Fibroblast of mammary gland (primary cell): ENCODE data around the gene PRDM5.
A peak's percentile ranks its signal among the peaks of the same experiment; 100 is the strongest.

Source experiments
- DNase-seq: peaks from one replicate; pipeline ENCODE4 v3.0.0-alpha.2; 2010; ENCODE audit warnings: low read depth
- H3K4me3 ChIP-seq: 2 replicates; pipeline ENCODE4 v1.5.1; 2011; ENCODE audit warnings: low read depth, mild to moderate bottlenecking, low read length, moderate library complexity; ENCODE audit not compliant: control insufficient read depth
- CTCF ChIP-seq: conservative IDR thresholded peaks from 2 replicates; pipeline ENCODE4 v1.5.1; 2011; ENCODE audit warnings: low read depth, low read length, inconsistent platforms; ENCODE audit not compliant: control insufficient read depth, insufficient read depth

Gene PRDM5

GRCh38 chr4:120769227-120769626 lies 153.3 kb downstream of the PRDM5 start:
- DNase-seq, result peak; percentile 75
- no peak overlapping the region for H3K4me3 ChIP-seq
- TF ChIP-seq CTCF, result no peak

- no peak for TF ChIP-seq CTCF
- DNase-seq, result no peak
- no peak overlapping the region for H3K4me3 ChIP-seq
Measured at GRCh38 chr4:120765260-120765680, 157.3 kb downstream of the PRDM5 start.

GRCh38 chr4:120763650-120764049 lies 158.9 kb downstream of the PRDM5 start:
- H3K4me3 ChIP-seq, result no peak overlapping the region
- TF ChIP-seq CTCF, result no peak

GRCh38 chr4:120761070-120761469 lies 161.5 kb downstream of the PRDM5 start:
- TF ChIP-seq CTCF, result no peak

More at GRCh38 chr4:120763650-120764049, 158.9 kb downstream of the PRDM5 start:
- no peak for DNase-seq

GRCh38 chr4:120760047-120760446 lies 162.5 kb downstream of the PRDM5 start:
- DNase-seq, result no peak
- TF ChIP-seq CTCF, result no peak
- no peak overlapping the region for H3K4me3 ChIP-seq

More at GRCh38 chr4:120761070-120761469, 161.5 kb downstream of the PRDM5 start:
- DNase-seq, result peak; percentile 3
- no peak overlapping the region for H3K4me3 ChIP-seq

- TF ChIP-seq CTCF, result no peak
- H3K4me3 ChIP-seq, result no peak overlapping the region
- DNase-seq, result no peak
Measured at GRCh38 chr4:120755864-120756263, 166.7 kb downstream of the PRDM5 start.

- H3K4me3 ChIP-seq, result no peak overlapping the region
- no peak for TF ChIP-seq CTCF
- DNase-seq, result no peak
Measured at GRCh38 chr4:120754590-120754989, 167.9 kb downstream of the PRDM5 start.
